SK-N-SH (cell line): ENCODE measurements around the gene TNXB.

Experiments used
- EP300 ChIP-seq, 2 experiments: IDR thresholded peaks; 2 replicates each; pipeline versions ENCODE4 v1.4.0 to v1.6.1; 2012; ENCODE audit warnings: borderline replicate concordance in 1 of 2, low read depth in 1 of 2, low read length in 1 of 2
- EZH2phosphoT487 ChIP-seq: fragments of 200-600 bp; sonication (generic); IDR thresholded peaks from 2 replicates; pipeline ENCODE4 v1.6.1; 2017; ENCODE audit warnings: low read depth, mixed run types, mild to moderate bottlenecking, antibody characterized with exemption, moderate library complexity, borderline replicate concordance
- FOSL2 ChIP-seq: IDR thresholded peaks from 2 replicates; pipeline ENCODE4 v1.4.0; 2012; ENCODE audit warnings: low read depth, mild to moderate bottlenecking, moderate library complexity, borderline replicate concordance
- FOXJ3 ChIP-seq: sonication (generic); formaldehyde crosslinking; IDR thresholded peaks from 2 replicates; pipeline ENCODE4 v1.5.1; 2020; ENCODE audit warnings: mild to moderate bottlenecking, missing genetic modification reagents
- GABPA ChIP-seq: IDR thresholded peaks from 2 replicates; pipeline ENCODE4 v1.4.0; 2012; ENCODE audit warnings: low read depth, mild to moderate bottlenecking
- MEF2A ChIP-seq: IDR thresholded peaks from 2 replicates; pipeline ENCODE4 v1.4.0; 2012; ENCODE audit warnings: low read depth, borderline replicate concordance
- PBX3 ChIP-seq: IDR thresholded peaks from 2 replicates; pipeline ENCODE4; 2012
- POLR2AphosphoS5 ChIP-seq: IDR thresholded peaks from 2 replicates; pipeline ENCODE4 v1.6.1; 2012; ENCODE audit warnings: low read depth, low read length
- RAD21 ChIP-seq: IDR thresholded peaks from 2 replicates; pipeline ENCODE4 v1.6.1; 2012; ENCODE audit warnings: mild to moderate bottlenecking, low read length
- RCOR1 ChIP-seq: fragments of 150-350 bp; IDR thresholded peaks from 2 replicates; pipeline ENCODE4 v1.6.1; 2017; ENCODE audit warnings: antibody characterized with exemption, low read length
- REST ChIP-seq: IDR thresholded peaks from 2 replicates; pipeline ENCODE4 v1.6.1; 2012; ENCODE audit warnings: mild to moderate bottlenecking, low read depth, low read length, moderate library complexity
- RFX5 ChIP-seq: IDR thresholded peaks from 2 replicates; pipeline ENCODE4 v1.6.1; 2012; ENCODE audit warnings: mild to moderate bottlenecking, improper control_type of control experiment, low read length
- ZBTB33 ChIP-seq: IDR thresholded peaks from 2 replicates; pipeline ENCODE4 v1.4.0; 2012; ENCODE audit warnings: low read depth, borderline replicate concordance
- TF ChIP-seq, protein P1 (sequence below): fragments of 200-600 bp; sonication (generic); IDR thresholded peaks from 2 replicates; pipeline ENCODE4 v1.6.1; 2017; ENCODE audit warnings: antibody characterized with exemption, mild to moderate bottlenecking, moderate library complexity

- TF ChIP-seq, protein P1, sequence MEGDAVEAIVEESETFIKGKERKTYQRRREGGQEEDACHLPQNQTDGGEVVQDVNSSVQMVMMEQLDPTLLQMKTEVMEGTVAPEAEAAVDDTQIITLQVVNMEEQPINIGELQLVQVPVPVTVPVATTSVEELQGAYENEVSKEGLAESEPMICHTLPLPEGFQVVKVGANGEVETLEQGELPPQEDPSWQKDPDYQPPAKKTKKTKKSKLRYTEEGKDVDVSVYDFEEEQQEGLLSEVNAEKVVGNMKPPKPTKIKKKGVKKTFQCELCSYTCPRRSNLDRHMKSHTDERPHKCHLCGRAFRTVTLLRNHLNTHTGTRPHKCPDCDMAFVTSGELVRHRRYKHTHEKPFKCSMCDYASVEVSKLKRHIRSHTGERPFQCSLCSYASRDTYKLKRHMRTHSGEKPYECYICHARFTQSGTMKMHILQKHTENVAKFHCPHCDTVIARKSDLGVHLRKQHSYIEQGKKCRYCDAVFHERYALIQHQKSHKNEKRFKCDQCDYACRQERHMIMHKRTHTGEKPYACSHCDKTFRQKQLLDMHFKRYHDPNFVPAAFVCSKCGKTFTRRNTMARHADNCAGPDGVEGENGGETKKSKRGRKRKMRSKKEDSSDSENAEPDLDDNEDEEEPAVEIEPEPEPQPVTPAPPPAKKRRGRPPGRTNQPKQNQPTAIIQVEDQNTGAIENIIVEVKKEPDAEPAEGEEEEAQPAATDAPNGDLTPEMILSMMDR = peak; percentile 16; the same call in 1 of the 2 replicates
- no peak for TF ChIP-seq EP300 (IDR thresholded peaks at IDR 0.05; ENCODE audit: borderline replicate concordance in 1 of 2, low read depth in 1 of 2, low read length in 1 of 2)
- no peak for TF ChIP-seq POLR2AphosphoS5
- TF ChIP-seq FOSL2 = no peak
- no peak for TF ChIP-seq PBX3
- TF ChIP-seq RAD21 = no peak
- no peak for TF ChIP-seq MEF2A
- TF ChIP-seq ZBTB33 = no peak
- no peak for TF ChIP-seq RFX5
- TF ChIP-seq RCOR1 = no peak
- no peak for TF ChIP-seq EZH2phosphoT487
- TF ChIP-seq GABPA = no peak
- no peak for TF ChIP-seq REST
- TF ChIP-seq FOXJ3 (CRISPR knock-in tag) = no peak
These were observed 62.6 kb downstream of the TNXB start for GRCh38 chr6:32046450-32047083.
